GM13976 (cell line): Measurements from ENCODE around the gene SLC6A6.
"Not testable (repeated sequence)": the region's sequence is repeated elsewhere in the genome, so short reads cannot be mapped to it uniquely, and the experiment has no call there.

ENCODE experiments used
- DNase-seq: peaks from one replicate; pipeline ENCODE4 v3.0.0; 2012; ENCODE audit warnings: low spot score
- CTCF ChIP-seq: IDR thresholded peaks from 2 replicates; pipeline ENCODE4 v1.5.1; 2012; ENCODE audit warnings: borderline replicate concordance, mild to moderate bottlenecking; ENCODE audit not compliant: insufficient read depth; ENCODE audit errors: extremely low read depth, missing control alignments, control extremely low read depth
- in situ Hi-C: fragments of 300-500 bp; cut with MboI; formaldehyde crosslinking; loops from one replicate; pipeline ENCODE4 v1.12.0; 2022; ENCODE audit warnings: low sequenced_read_pairs, mixed read lengths, inconsistent platforms; ENCODE audit not compliant: unreplicated experiment

The SLC6A6 gene

GRCh38 chr3:14512281-14512941 is 110.0 kb downstream of the SLC6A6 start:
- TF ChIP-seq CTCF = no peak
- in situ Hi-C loops = no loop called here
- no peak for DNase-seq

- TF ChIP-seq CTCF = no peak
- no peak for DNase-seq
Observed at GRCh38 chr3:14512942-14513327, 110.5 kb downstream of the SLC6A6 start.

GRCh38 chr3:14513566-14514322 is 111.3 kb downstream of the SLC6A6 start:
- in situ Hi-C loops = no loop called here
- no peak for DNase-seq
- no peak for TF ChIP-seq CTCF

More at GRCh38 chr3:14512942-14513327, 110.5 kb downstream of the SLC6A6 start:
- in situ Hi-C loops = no loop called here

GRCh38 chr3:14514323-14514720 is 111.9 kb downstream of the SLC6A6 start:
- TF ChIP-seq CTCF = no peak
- DNase-seq = no peak
- in situ Hi-C loops = no loop called here

- in situ Hi-C loops, DNase-seq: not testable (repeated sequence)
Observed at GRCh38 chr3:14515526-14515925, 113.1 kb downstream of the SLC6A6 start.

GRCh38 chr3:14516738-14517345 is 114.4 kb downstream of the SLC6A6 start:
- DNase-seq = no peak
- no peak for TF ChIP-seq CTCF
- in situ Hi-C loops = no loop called here
